Myocyte (in vitro differentiated cells): Measurements from ENCODE around the gene LPIN1. TPM values are rescaled to one million over a fixed set of nuclear protein-coding genes. Genes with fewer than 3 reads are reported as not detected.

ENCODE experiments used
- DNase-seq: peaks from one replicate; pipeline ENCODE4 v3.0.0-alpha.2; 2012; ENCODE audit warnings: low read depth
- polyA plus RNA-seq: library from polyadenylated mRNA; unstranded; fragments of >200 nt; gene quantifications from one replicate; pipeline ENCODE4 v1.2.1, GENCODE V29; 2012; ENCODE audit warnings: missing spikeins
- total RNA-seq: library from RNA; depleted of rRNA; stranded (reverse); fragments of >200 nt; gene quantifications from 2 replicates; pipeline ENCODE4 v1.2.3, GENCODE V29; 2014

LPIN1 gene
- total RNA-seq = 42.2 and 57.4 TPM in 2 replicates
- 18.4 TPM for polyA plus RNA-seq

- DNase-seq = peak; percentile 87
Measured at GRCh38 chr2:11746376-11746806, at the start of gene LPIN1. LPIN1 (plus strand) TSS chr2:11746632; CDS start chr2:11765542, 18,910 bp downstream.

- DNase-seq = no peak
Measured at GRCh38 chr2:11696736-11697102, 49.7 kb upstream of the LPIN1 start.

- peak; percentile 71 for DNase-seq
Measured at GRCh38 chr2:11697103-11697871, 49.1 kb upstream of the LPIN1 start.

GRCh38 chr2:11698009-11698922 is 48.2 kb upstream of the LPIN1 start:
- peak; percentile 88 for DNase-seq

GRCh38 chr2:11699686-11700670 is 46.5 kb upstream of the LPIN1 start:
- no peak for DNase-seq

GRCh38 chr2:11701206-11701605 is 45.2 kb upstream of the LPIN1 start:
- no peak for DNase-seq

- DNase-seq = peak; percentile 80
Measured at GRCh38 chr2:11701751-11702301, 44.6 kb upstream of the LPIN1 start.

- DNase-seq = no peak
Measured at GRCh38 chr2:11702946-11703345, 43.5 kb upstream of the LPIN1 start.

GRCh38 chr2:11703700-11704099 is 42.7 kb upstream of the LPIN1 start:
- peak; percentile 73 for DNase-seq

GRCh38 chr2:11705063-11705462 is 41.4 kb upstream of the LPIN1 start:
- no peak for DNase-seq

GRCh38 chr2:11705711-11706110 is 40.7 kb upstream of the LPIN1 start:
- no peak for DNase-seq

- DNase-seq = no peak
Measured at GRCh38 chr2:11708106-11708505, 38.3 kb upstream of the LPIN1 start.

GRCh38 chr2:11709293-11709692 is 37.1 kb upstream of the LPIN1 start:
- no peak for DNase-seq

- DNase-seq = peak; percentile 35
Measured at GRCh38 chr2:11710210-11710609, 36.2 kb upstream of the LPIN1 start.

GRCh38 chr2:11710632-11711353 is 35.6 kb upstream of the LPIN1 start:
- DNase-seq = no peak

- DNase-seq = no peak
Measured at GRCh38 chr2:11711354-11711716, 35.1 kb upstream of the LPIN1 start.

- no peak for DNase-seq
Measured at GRCh38 chr2:11711751-11712150, 34.7 kb upstream of the LPIN1 start.

- DNase-seq = no peak
Measured at GRCh38 chr2:11712866-11713265, 33.6 kb upstream of the LPIN1 start.

GRCh38 chr2:11713815-11714214 is 32.6 kb upstream of the LPIN1 start:
- DNase-seq = no peak
